Liver (tissue), 9 donors: ENCODE measurements around the gene ERH. TPM values are rescaled to one million over a fixed set of nuclear protein-coding genes. Genes with fewer than 3 reads are reported as not detected.
"Not testable (repeated sequence)": the region's sequence is repeated elsewhere in the genome, so short reads cannot be mapped to it uniquely, and the experiment has no call there.

Experiments
- DNase-seq: peaks from one replicate; pipeline ENCODE4 v3.0.0-alpha.2; 2017; ENCODE audit warnings: low spot score
- H3K27ac ChIP-seq, 2 donors: one replicate each; pipeline ENCODE4 v1.7.0; 2013; ENCODE audit warnings: inconsistent platforms in 2 of 2, low read length in 2 of 2, control low read depth in 1 of 2, low read depth in 1 of 2, mild to moderate bottlenecking in 1 of 2
- H3K27me3 ChIP-seq, 4 donors: one replicate each; pipeline versions ENCODE4 v1.6.1 to v1.7.0; 2013; ENCODE audit warnings: low read length in 3 of 4, inconsistent platforms in 1 of 4, mild to moderate bottlenecking in 1 of 4, moderate library complexity in 1 of 4; ENCODE audit not compliant: control insufficient read depth in 4 of 4, insufficient read depth in 4 of 4
- H3K36me3 ChIP-seq, 4 donors: one replicate each; pipeline versions ENCODE4 v1.6.1 to v1.7.0; 2013; ENCODE audit warnings: low read length in 3 of 4, mild to moderate bottlenecking in 3 of 4, low read depth in 1 of 4, moderate library complexity in 1 of 4; ENCODE audit not compliant: control insufficient read depth in 4 of 4, insufficient read depth in 3 of 4
- H3K4me1 ChIP-seq, 4 donors: one replicate each; pipeline versions ENCODE4 v1.6.1 to v1.7.0; 2013; ENCODE audit warnings: low read length in 3 of 4, mild to moderate bottlenecking in 3 of 4, moderate library complexity in 1 of 4; ENCODE audit not compliant: control insufficient read depth in 4 of 4, insufficient read depth in 4 of 4
- H3K4me3 ChIP-seq, 3 donors: one replicate each; pipeline versions ENCODE4 v1.6.1 to v1.7.0; 2013; ENCODE audit warnings: low read length in 3 of 3, control low read depth in 1 of 3, low read depth in 1 of 3, mild to moderate bottlenecking in 1 of 3
- H3K9ac ChIP-seq, 2 donors: one replicate each; pipeline ENCODE4 v1.7.0; 2013; ENCODE audit warnings: low read length in 2 of 2, mild to moderate bottlenecking in 2 of 2, moderate library complexity in 2 of 2, control low read depth in 1 of 2, low read depth in 1 of 2
- H3K9me3 ChIP-seq, 4 donors: one replicate each; pipeline versions ENCODE4 v1.6.1 to v1.7.0; 2013; ENCODE audit warnings: low read length in 3 of 4; ENCODE audit not compliant: control insufficient read depth in 4 of 4
- CTCF ChIP-seq: fragments of 150-350 bp; IDR thresholded peaks from 2 replicates; pipeline ENCODE4 v1.5.1; 2017; ENCODE audit warnings: improper control_type of control experiment, low read depth, low read length; ENCODE audit not compliant: missing input control
- EGR1 ChIP-seq, 2 donors: IDR thresholded peaks; 2 replicates each; pipeline ENCODE4 v1.6.1; 2016 to 2018; ENCODE audit warnings: antibody characterized with exemption in 2 of 2, low read depth in 2 of 2
- HNF4G ChIP-seq: IDR thresholded peaks from 2 replicates; pipeline ENCODE4 v1.6.1; 2016; ENCODE audit warnings: antibody characterized with exemption
- JUND ChIP-seq, 2 donors: IDR thresholded peaks; 2 replicates each; pipeline ENCODE4 v1.6.1; 2016; ENCODE audit warnings: antibody characterized with exemption in 2 of 2
- MAX ChIP-seq: IDR thresholded peaks from 2 replicates; pipeline ENCODE4 v1.6.1; 2016; ENCODE audit warnings: antibody characterized with exemption
- NR2F2 ChIP-seq: IDR thresholded peaks from 2 replicates; pipeline ENCODE4 v1.6.1; 2016; ENCODE audit warnings: antibody characterized with exemption
- RAD21 ChIP-seq, 2 donors: IDR thresholded peaks; 2 replicates each; pipeline ENCODE4 v1.6.1; 2016; ENCODE audit warnings: antibody characterized with exemption in 2 of 2, mild to moderate bottlenecking in 2 of 2
- RXRA ChIP-seq, 2 donors: IDR thresholded peaks; 2 replicates each; pipeline ENCODE4 v1.6.1; 2017 to 2018; ENCODE audit warnings: antibody characterized with exemption in 2 of 2, mild to moderate bottlenecking in 1 of 2
- ZBTB33 ChIP-seq: IDR thresholded peaks from 2 replicates; pipeline ENCODE4 v1.6.1; 2016; ENCODE audit warnings: antibody characterized with exemption
- WGBS: extraction: QIAGEN DNeasy Blood & Tissue Kit; methylation state at CpG from one replicate; pipeline ENCODE4 v1.1.7; 2013; 5-methylcytosine and 5-hydroxymethylcytosine counted together
- polyA plus RNA-seq, 2 donors: library from polyadenylated mRNA; stranded (reverse) in 1 of 2; unstranded in 1 of 2; fragments of 200-250 nt in 1 of 2; fragments of >200 nt in 1 of 2; fragmentation: Nextera tagmentation in 1 of 2; extraction: Ambion mirVana in 1 of 2; gene quantifications; one replicate each; pipeline versions ENCODE4 v1.2.1 to v1.2.3, GENCODE V29; 2013 to 2015
- total RNA-seq, 2 donors: library from RNA; depleted of rRNA; stranded (reverse); fragments of >200 nt; gene quantifications; one replicate each; pipeline ENCODE4 v1.2.3, GENCODE V29; 2014
- donor health status: healthy.
- donor health status: healthy.
- donor health status: healthy.
- donor health status: healthy.
- donor health status: healthy.

Gene ERH
- total and polyA plus RNA-seq, 4 donors, result 49.2 to 78.0 (median 63.4) TPM

DNA sequence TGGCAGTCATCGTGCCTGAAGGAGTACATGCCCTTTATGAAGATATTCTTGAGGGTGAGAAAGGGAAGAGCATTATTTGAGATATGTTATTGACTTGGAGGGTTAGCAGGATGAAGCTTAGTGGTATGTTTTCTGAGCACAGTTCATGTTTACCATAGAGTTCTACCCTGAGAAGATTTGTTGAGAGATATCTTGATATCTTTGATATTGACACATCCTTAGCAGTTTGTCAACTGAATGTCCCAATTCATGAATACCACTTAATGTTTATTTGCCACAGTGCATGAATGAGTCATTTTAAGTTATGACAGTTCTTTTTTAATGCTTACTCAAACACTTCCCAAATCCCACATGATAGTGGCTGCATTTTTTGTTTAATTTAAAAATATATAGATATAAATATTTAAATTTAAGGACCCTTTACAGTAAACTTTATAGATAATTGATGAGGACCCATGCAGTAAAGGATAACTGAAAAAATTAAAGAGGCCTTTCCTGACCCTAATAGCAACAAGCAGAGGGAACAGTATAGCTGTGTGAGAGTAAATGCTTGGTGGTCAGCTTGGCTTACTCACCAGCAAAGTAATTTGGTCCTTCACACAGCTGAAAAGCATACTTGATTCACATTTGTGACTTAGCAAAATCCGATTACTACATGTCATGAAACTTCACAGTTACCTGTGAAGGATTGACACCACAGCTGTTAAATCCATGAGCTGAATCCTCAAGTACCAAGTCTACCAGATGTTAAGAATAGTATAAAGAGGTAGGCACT is 26.2 kb upstream of the ERH start:
- no peak overlapping the region for H3K27ac ChIP-seq
- DNase-seq, result no peak
- H3K4me3 ChIP-seq, result no peak overlapping the region
- no peaks in the 10 kb centered on the region for H3K9me3 ChIP-seq
- H3K4me1 ChIP-seq, result peaks cover 0 to 3% (median 0%) of the 10 kb centered on the region in 4 donors
- H3K27me3 ChIP-seq, result no peaks in the 10 kb centered on the region
- TF ChIP-seq ZBTB33 (no peak), JUND (IDR thresholded peaks at IDR 0.05) (peak in 1 of 2 donors; percentile 20), RXRA (IDR thresholded peaks at IDR 0.05) (peak in 1 of 2 donors; percentile 5), CTCF (no peak), EGR1 (IDR thresholded peaks at IDR 0.05; ENCODE audit: low read depth in 2 of 2) (no peak)
- H3K36me3 ChIP-seq, result peaks cover 4 to 14% (median 9%) of the 10 kb centered on the region in 4 donors
- WGBS, result 90% methylated on average over 2 of the region's 2 CpGs
- no peak overlapping the region for H3K9ac ChIP-seq

DNA sequence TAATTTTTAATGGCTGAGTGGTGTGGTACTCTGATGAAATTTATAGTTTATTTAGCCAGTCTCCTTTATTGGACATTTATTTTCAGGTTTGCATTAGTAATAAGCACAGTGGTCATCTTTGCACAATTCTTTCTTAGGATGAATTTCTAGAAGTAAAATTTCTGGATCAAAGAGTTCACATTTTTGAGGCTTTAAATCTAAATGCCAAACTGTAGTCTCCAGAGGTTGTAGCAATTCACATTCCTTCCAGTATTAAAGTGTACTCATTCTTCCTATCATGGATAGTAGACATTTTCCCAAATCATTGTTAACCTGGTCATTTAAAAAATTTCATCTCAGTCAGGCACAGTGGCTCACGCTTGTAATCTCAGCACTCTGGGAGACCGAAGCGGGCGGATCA is 25.2 kb upstream of the ERH start:
- Histone ChIP-seq H3K9me3 (no peaks in the 10 kb centered on the region), H3K27me3 (no peaks in the 10 kb centered on the region), H3K27ac (no peak overlapping the region), H3K4me1 (peaks cover 0 to under 1% (median 0%) of the 10 kb centered on the region in 4 donors), H3K36me3 (peaks cover 3 to 14% (median 8%) of the 10 kb centered on the region in 4 donors), H3K4me3 (no peak overlapping the region), H3K9ac (no peak overlapping the region)
- no peak for DNase-seq
- WGBS, result 99% methylated on average over 4 of the region's 4 CpGs
- TF ChIP-seq NR2F2, result no peak
- no peak for TF ChIP-seq MAX
- no peak for TF ChIP-seq JUND (IDR thresholded peaks at IDR 0.05)
- no peak for TF ChIP-seq HNF4G
- no peak for TF ChIP-seq RAD21 (IDR thresholded peaks at IDR 0.05)

GRCh38 chr14:69416087-69416486 is 18.0 kb upstream of the ERH start:
- not testable (repeated sequence) for H3K9ac ChIP-seq, H3K27ac ChIP-seq, H3K27me3 ChIP-seq, H3K9me3 ChIP-seq, H3K4me3 ChIP-seq, DNase-seq, H3K36me3 ChIP-seq, H3K4me1 ChIP-seq
- WGBS, result 96% methylated on average over 4 of the region's 4 CpGs
